Hepatocyte (in vitro differentiated cells): ENCODE data around the gene PPP1R13L. TPM values are rescaled to one million over a fixed set of nuclear protein-coding genes. Genes with fewer than 3 reads are reported as not detected.

Experiments
- DNase-seq: peaks from one replicate; pipeline ENCODE4 v3.0.0-alpha.2; 2016; ENCODE audit warnings: low spot score
- H2AFZ ChIP-seq: fragments of 200-600 bp; sonication (generic); 2 replicates; pipeline ENCODE4 v1.6.0; 2016; ENCODE audit warnings: antibody characterized with exemption, mild to moderate bottlenecking
- H3K27ac ChIP-seq: fragments of 200-600 bp; sonication (generic); 2 replicates; pipeline ENCODE4 v1.5.1; 2016; ENCODE audit warnings: mild to moderate bottlenecking
- H3K27me3 ChIP-seq: fragments of 200-600 bp; sonication (generic); 2 replicates; pipeline ENCODE4 v1.6.1; 2016
- H3K36me3 ChIP-seq: fragments of 200-600 bp; sonication (generic); replicated peaks from 2 replicates; pipeline ENCODE4 v1.5.1; 2016; ENCODE audit warnings: low read depth; ENCODE audit not compliant: insufficient read depth
- H3K4me1 ChIP-seq: fragments of 200-600 bp; sonication (generic); 2 replicates; pipeline ENCODE4 v1.5.1; 2016; ENCODE audit warnings: mild to moderate bottlenecking, moderate library complexity; ENCODE audit not compliant: insufficient read depth
- H3K4me2 ChIP-seq: fragments of 200-600 bp; sonication (generic); 2 replicates; pipeline ENCODE4 v1.6.0; 2016
- H3K4me3 ChIP-seq: fragments of 200-600 bp; sonication (generic); 2 replicates; pipeline ENCODE4 v1.5.1; 2016; ENCODE audit warnings: mild to moderate bottlenecking
- H3K79me2 ChIP-seq: fragments of 200-600 bp; sonication (generic); 2 replicates; pipeline ENCODE4 v1.6.0; 2017; ENCODE audit warnings: mild to moderate bottlenecking
- H3K9me2 ChIP-seq: fragments of 200-600 bp; sonication (generic); replicated peaks from 2 replicates; pipeline ENCODE4 v1.6.0; 2017; ENCODE audit warnings: mild to moderate bottlenecking; ENCODE audit not compliant: insufficient read depth
- H3K9me3 ChIP-seq: fragments of 200-600 bp; sonication (generic); 2 replicates; pipeline ENCODE4 v1.5.1; 2016; ENCODE audit warnings: low read depth, mild to moderate bottlenecking
- H4K20me1 ChIP-seq: fragments of 200-600 bp; sonication (generic); 2 replicates; pipeline ENCODE4 v1.6.0; 2016; ENCODE audit warnings: mild to moderate bottlenecking; ENCODE audit not compliant: insufficient read depth, poor library complexity, severe bottlenecking
- CTCF ChIP-seq: fragments of 200-600 bp; sonication (generic); IDR thresholded peaks from 2 replicates; pipeline ENCODE4 v1.5.1; 2016; ENCODE audit warnings: antibody characterized with exemption, mild to moderate bottlenecking; ENCODE audit not compliant: poor library complexity
- EZH2 ChIP-seq: fragments of 200-600 bp; sonication (generic); IDR thresholded peaks from 2 replicates; pipeline ENCODE4 v1.6.1; 2016; ENCODE audit warnings: antibody characterized with exemption, mild to moderate bottlenecking, borderline replicate concordance
- EZH2phosphoT487 ChIP-seq: fragments of 200-600 bp; sonication (generic); IDR thresholded peaks from one replicate; pipeline ENCODE4 v1.6.1; 2018; ENCODE audit warnings: antibody characterized with exemption, mild to moderate bottlenecking, low read depth, moderate library complexity; ENCODE audit not compliant: unreplicated experiment, severe bottlenecking
- WGBS: methylation state at CpG from one replicate; pipeline ENCODE4 v1.1.6; 2016; ENCODE audit warnings: low lambda C conversion rate; ENCODE audit errors: missing lambda C conversion rate; 5-methylcytosine and 5-hydroxymethylcytosine counted together
- polyA plus RNA-seq: library from polyadenylated mRNA; unstranded; fragments of >200 nt; fragmentation: Nextera tagmentation; extraction: Ambion mirVana; gene quantifications from 2 replicates; pipeline ENCODE4 v1.2.1, GENCODE V29; 2016
- total RNA-seq: library from RNA; depleted of rRNA; stranded (reverse); fragments of >200 nt; gene quantifications from 2 replicates; pipeline ENCODE4 v1.2.3, GENCODE V29; 2014

The PPP1R13L gene
- total and polyA plus RNA-seq, 2 experiments from 2014 or later = 8.7 to 14.8 TPM

GRCh38 chr19:45349126-45349415 is 55.8 kb downstream of the PPP1R13L start:
- peaks cover 3% of the 10 kb centered on the region for H3K27me3 ChIP-seq
- H3K9me3 ChIP-seq = no peaks in the 10 kb centered on the region
- H3K4me1 ChIP-seq = no peaks in the 10 kb centered on the region
- no peak overlapping the region for H3K4me3 ChIP-seq
- WGBS = 73% methylated on average over 3 of the region's 3 CpGs
- no peaks in the 10 kb centered on the region for H3K79me2 ChIP-seq
- H3K36me3 ChIP-seq = no peaks in the 10 kb centered on the region
- DNase-seq = no peak
- H4K20me1 ChIP-seq = no peaks in the 10 kb centered on the region
- H2AFZ ChIP-seq = no peak overlapping the region
- TF ChIP-seq EZH2phosphoT487 (no peak), CTCF (no peak), EZH2 (no peak)
- H3K9me2 ChIP-seq = no peaks in the 10 kb centered on the region
- no peak overlapping the region for H3K27ac ChIP-seq
- no peak overlapping the region for H3K4me2 ChIP-seq

- H3K4me2 ChIP-seq = no peak overlapping the region
- H4K20me1 ChIP-seq = no peaks in the 10 kb centered on the region
- H2AFZ ChIP-seq = no peak overlapping the region
- H3K4me1 ChIP-seq = no peaks in the 10 kb centered on the region
- H3K36me3 ChIP-seq = no peaks in the 10 kb centered on the region
- H3K9me3 ChIP-seq = no peaks in the 10 kb centered on the region
- H3K79me2 ChIP-seq = no peaks in the 10 kb centered on the region
- peaks cover 3% of the 10 kb centered on the region for H3K27me3 ChIP-seq
- 89% methylated on average over 22 of the region's 23 CpGs for WGBS
- no peak overlapping the region for H3K4me3 ChIP-seq
- H3K27ac ChIP-seq = no peak overlapping the region
- no peak for DNase-seq
- H3K9me2 ChIP-seq = no peaks in the 10 kb centered on the region
- TF ChIP-seq EZH2phosphoT487 (no peak), EZH2 (no peak), CTCF (no peak)
Measured at GRCh38 chr19:45348367-45349125, 56.3 kb downstream of the PPP1R13L start.

- H3K27ac ChIP-seq = no peak overlapping the region
- TF ChIP-seq EZH2 (no peak), EZH2phosphoT487 (no peak), CTCF (no peak)
- H3K9me3 ChIP-seq = no peaks in the 10 kb centered on the region
- no peak overlapping the region for H2AFZ ChIP-seq
- H3K4me1 ChIP-seq = no peaks in the 10 kb centered on the region
- no peaks in the 10 kb centered on the region for H4K20me1 ChIP-seq
- no peaks in the 10 kb centered on the region for H3K79me2 ChIP-seq
- no peaks in the 10 kb centered on the region for H3K9me2 ChIP-seq
- H3K4me2 ChIP-seq = no peak overlapping the region
- peaks cover 3% of the 10 kb centered on the region for H3K27me3 ChIP-seq
- DNase-seq = no peak
- WGBS = 83% methylated on average over 22 of the region's 25 CpGs
- no peaks in the 10 kb centered on the region for H3K36me3 ChIP-seq
- no peak overlapping the region for H3K4me3 ChIP-seq
Measured at GRCh38 chr19:45347570-45348366, 57.1 kb downstream of the PPP1R13L start.
